BJ (cell line): ENCODE results near the gene THSD7B. TPM values are rescaled to one million over a fixed set of nuclear protein-coding genes. Genes with fewer than 3 reads are reported as not detected.

Experiments used
- CTCF ChIA-PET: fragments of 350-600 bp; formaldehyde crosslinking; extraction: SDS; loops from one replicate; lab custom pipeline; 2021; ENCODE audit warnings: antibody characterized with exemption, inconsistent platforms; lab: Yijun Ruan, JAX
- POLR2A ChIA-PET: fragments of 300-600 bp; sonication (Branson Sonifier 250); formaldehyde crosslinking; extraction: SDS; loops from one replicate; lab custom pipeline; 2021; ENCODE audit warnings: antibody characterized with exemption; lab: Charles Lee
- DNase-seq: peaks from one replicate; pipeline ENCODE4 v3.0.0-alpha.2; 2011; ENCODE audit warnings: low read depth
- H3K27me3 ChIP-seq: 2 replicates; pipeline ENCODE4 v1.6.0; 2011; ENCODE audit warnings: low read length; ENCODE audit not compliant: control insufficient read depth, insufficient read depth
- H3K36me3 ChIP-seq: 2 replicates; pipeline ENCODE4 v1.5.1; 2011; ENCODE audit warnings: low read length; ENCODE audit not compliant: control insufficient read depth, insufficient read depth
- H3K4me3 ChIP-seq: 2 replicates; pipeline ENCODE4 v1.5.1; 2011; ENCODE audit warnings: low read depth, mild to moderate bottlenecking, control low read depth, low read length
- polyA plus RNA-seq: library from polyadenylated mRNA; depleted of rRNA; stranded (reverse); fragments of >200 nt; gene quantifications from 2 replicates; pipeline ENCODE4 v1.2.3, GENCODE V29; 2011
- TF ChIP-seq, protein P1 (sequence below): IDR thresholded peaks from 2 replicates; pipeline ENCODE4 v1.5.1; 2011; ENCODE audit warnings: low read depth, mild to moderate bottlenecking, control low read depth, inconsistent platforms, low read length, moderate library complexity; ENCODE audit not compliant: insufficient read depth

The THSD7B gene
- polyA plus RNA-seq, 1 experiment = 0.13 TPM

- ChIA-PET POLR2A (no interaction called here), CTCF (no interaction called here)
- Histone ChIP-seq H3K36me3 (no peaks in the 10 kb centered on the region), H3K27me3 (no peaks in the 10 kb centered on the region), H3K4me3 (no peak overlapping the region)
- DNase-seq = no peak
- TF ChIP-seq, protein P1, sequence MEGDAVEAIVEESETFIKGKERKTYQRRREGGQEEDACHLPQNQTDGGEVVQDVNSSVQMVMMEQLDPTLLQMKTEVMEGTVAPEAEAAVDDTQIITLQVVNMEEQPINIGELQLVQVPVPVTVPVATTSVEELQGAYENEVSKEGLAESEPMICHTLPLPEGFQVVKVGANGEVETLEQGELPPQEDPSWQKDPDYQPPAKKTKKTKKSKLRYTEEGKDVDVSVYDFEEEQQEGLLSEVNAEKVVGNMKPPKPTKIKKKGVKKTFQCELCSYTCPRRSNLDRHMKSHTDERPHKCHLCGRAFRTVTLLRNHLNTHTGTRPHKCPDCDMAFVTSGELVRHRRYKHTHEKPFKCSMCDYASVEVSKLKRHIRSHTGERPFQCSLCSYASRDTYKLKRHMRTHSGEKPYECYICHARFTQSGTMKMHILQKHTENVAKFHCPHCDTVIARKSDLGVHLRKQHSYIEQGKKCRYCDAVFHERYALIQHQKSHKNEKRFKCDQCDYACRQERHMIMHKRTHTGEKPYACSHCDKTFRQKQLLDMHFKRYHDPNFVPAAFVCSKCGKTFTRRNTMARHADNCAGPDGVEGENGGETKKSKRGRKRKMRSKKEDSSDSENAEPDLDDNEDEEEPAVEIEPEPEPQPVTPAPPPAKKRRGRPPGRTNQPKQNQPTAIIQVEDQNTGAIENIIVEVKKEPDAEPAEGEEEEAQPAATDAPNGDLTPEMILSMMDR = peak; percentile 20; the same call in 1 of the 2 replicates
Measured at GRCh38 chr2:137659616-137660015, 894.3 kb downstream of the THSD7B start.

GRCh38 chr2:137670111-137670510, 904.8 kb downstream of the THSD7B start:
- H3K36me3 ChIP-seq = no peaks in the 10 kb centered on the region
- no peak for DNase-seq
- TF ChIP-seq, protein P1 = no peak
- H3K27me3 ChIP-seq = no peaks in the 10 kb centered on the region
- ChIA-PET CTCF (no interaction called here), POLR2A (no interaction called here)
- no peak overlapping the region for H3K4me3 ChIP-seq

GRCh38 chr2:137672989-137673552, 907.7 kb downstream of the THSD7B start:
- CTCF ChIA-PET = no interaction called here
- no peak overlapping the region for H3K4me3 ChIP-seq
- TF ChIP-seq, protein P1 = no peak
- POLR2A ChIA-PET = no interaction called here
- H3K36me3 ChIP-seq = no peaks in the 10 kb centered on the region
- H3K27me3 ChIP-seq = no peaks in the 10 kb centered on the region
- DNase-seq = no peak

DNA sequence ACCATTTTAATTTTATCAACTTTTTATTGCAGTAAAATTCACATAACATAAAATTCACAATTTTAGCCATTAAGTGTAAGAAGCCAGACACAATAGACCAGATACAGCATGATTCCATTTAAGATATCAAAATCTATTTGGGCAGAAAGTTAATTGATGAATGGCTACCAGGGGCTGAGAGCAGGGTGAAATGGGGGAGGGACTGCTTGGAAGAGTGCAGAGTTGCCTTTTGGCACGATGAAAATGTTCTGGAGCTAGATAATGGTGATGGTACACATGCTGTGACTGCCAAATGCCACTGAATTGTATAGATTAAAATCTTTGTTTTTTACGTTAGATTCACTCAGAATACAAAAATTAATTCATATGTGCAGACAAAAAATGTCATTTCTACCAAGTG, 909.6 kb downstream of the THSD7B start:
- H3K27me3 ChIP-seq = no peaks in the 10 kb centered on the region
- ChIA-PET POLR2A (no interaction called here), CTCF (interaction anchor here (2.1 kb wide), 1 partner anchor 743 kb away, joined by 6 read pairs; no protein-coding TSS in a partner anchor)
- no peak overlapping the region for H3K4me3 ChIP-seq
- no peaks in the 10 kb centered on the region for H3K36me3 ChIP-seq
- DNase-seq = no peak
- TF ChIP-seq, protein P1 = no peak

GRCh38 chr2:137675584-137676327, 910.4 kb downstream of the THSD7B start:
- DNase-seq = no peak
- no peaks in the 10 kb centered on the region for H3K36me3 ChIP-seq
- H3K27me3 ChIP-seq = no peaks in the 10 kb centered on the region
- CTCF ChIA-PET = interaction anchor here (2.1 kb wide), 1 partner anchor 744 kb away, joined by 6 read pairs; no protein-coding TSS in a partner anchor
- no peak overlapping the region for H3K4me3 ChIP-seq
- TF ChIP-seq, protein P1 = no peak
- POLR2A ChIA-PET = no interaction called here
